IMR-90 (cell line): ENCODE measurements around the gene CFAP61. TPM values are rescaled to one million over a fixed set of nuclear protein-coding genes. Genes with fewer than 3 reads are reported as not detected.

ENCODE experiments used
- ATAC-seq: fragments of 200-7000 bp; cut with Tn5 transposase; 2 replicates; pipeline ENCODE4 v1.9.1; 2020; ENCODE audit warnings: low read depth, mild to moderate bottlenecking, moderate library complexity
- BruUV-seq: library from RNA; stranded (reverse); fragments of 400-500 nt; replicated peaks from 2 replicates; lab custom pipeline; 2021; lab: Mats Ljungman, UMichigan
- CTCF ChIA-PET: fragments of 300-600 bp; formaldehyde crosslinking; extraction: SDS; loops from one replicate; lab custom pipeline; 2021; ENCODE audit warnings: antibody characterized with exemption; lab: Yijun Ruan, JAX
- POLR2A ChIA-PET: fragments of 300-600 bp; sonication (Branson Sonifier 250); formaldehyde crosslinking; loops from one replicate; lab custom pipeline; 2022; ENCODE audit warnings: antibody characterized with exemption; ENCODE audit not compliant: unreplicated experiment; lab: Charles Lee
- DNase-seq: peaks from one replicate; pipeline ENCODE4 v3.0.0; 2013
- H2AFZ ChIP-seq: replicated peaks from 2 replicates; pipeline ENCODE3; 2013; ENCODE audit warnings: low read length, mild to moderate bottlenecking; ENCODE audit not compliant: poor library complexity
- H2AK5ac ChIP-seq: 2 replicates; pipeline ENCODE4 v1.6.1; 2013; ENCODE audit warnings: low read depth, low read length, inconsistent platforms
- H2AK9ac ChIP-seq: replicated peaks from 2 replicates; pipeline ENCODE3; 2013; ENCODE audit warnings: mild to moderate bottlenecking, low read depth, low read length, moderate library complexity; ENCODE audit not compliant: poor library complexity
- H2BK120ac ChIP-seq: 2 replicates; pipeline ENCODE4 v1.6.1; 2013; ENCODE audit warnings: low read depth, low read length, inconsistent platforms
- H2BK15ac ChIP-seq: 3 replicates; pipeline ENCODE4 v1.6.1; 2013; ENCODE audit warnings: low read depth, low read length, inconsistent platforms
- H2BK20ac ChIP-seq: 2 replicates; pipeline ENCODE4 v1.6.1; 2013; ENCODE audit warnings: low read depth, mild to moderate bottlenecking, inconsistent platforms, low read length, moderate library complexity
- H2BK5ac ChIP-seq: 2 replicates; pipeline ENCODE4 v1.6.1; 2013; ENCODE audit warnings: mild to moderate bottlenecking, low read depth, low read length, inconsistent platforms; ENCODE audit not compliant: poor library complexity, severe bottlenecking
- H3K14ac ChIP-seq: replicated peaks from 2 replicates; pipeline ENCODE4 v1.6.1; 2013; ENCODE audit warnings: low read depth, low read length, inconsistent platforms
- H3K18ac ChIP-seq: 2 replicates; pipeline ENCODE4 v1.6.1; 2013; ENCODE audit warnings: low read depth, low read length, control low read depth
- H3K23ac ChIP-seq: 2 replicates; pipeline ENCODE4 v1.6.1; 2013; ENCODE audit warnings: low read depth, low read length, inconsistent platforms
- H3K27ac ChIP-seq: 2 replicates; pipeline ENCODE4 v1.5.1; 2013; ENCODE audit warnings: mild to moderate bottlenecking, control low read depth, low read length; ENCODE audit not compliant: insufficient read depth
- H3K27me3 ChIP-seq: 2 replicates; pipeline ENCODE4 v1.6.1; 2013; ENCODE audit warnings: low read length; ENCODE audit not compliant: control insufficient read depth, insufficient read depth
- H3K36me3 ChIP-seq: 2 replicates; pipeline ENCODE4 v1.6.1; 2013; ENCODE audit warnings: low read length, mixed read lengths; ENCODE audit not compliant: control insufficient read depth, insufficient read depth
- H3K4ac ChIP-seq: 2 replicates; pipeline ENCODE4 v1.6.1; 2013; ENCODE audit warnings: low read depth, low read length, inconsistent platforms
- H3K4me1 ChIP-seq: 2 replicates; pipeline ENCODE4 v1.6.1; 2013; ENCODE audit warnings: low read length, mixed read lengths; ENCODE audit not compliant: control insufficient read depth, insufficient read depth
- H3K4me2 ChIP-seq: 2 replicates; pipeline ENCODE4 v1.6.1; 2013; ENCODE audit warnings: low read depth, mild to moderate bottlenecking, control low read depth, low read length, moderate library complexity
- H3K4me3 ChIP-seq: 2 replicates; pipeline ENCODE4 v1.5.1; 2013; ENCODE audit warnings: low read depth, mild to moderate bottlenecking, control low read depth, low read length, moderate library complexity; ENCODE audit not compliant: insufficient read depth
- H3K56ac ChIP-seq: 2 replicates; pipeline ENCODE4 v1.6.1; 2013; ENCODE audit warnings: low read length, inconsistent platforms; ENCODE audit not compliant: insufficient read depth; ENCODE audit errors: extremely low read depth
- H3K79me1 ChIP-seq, 2 experiments: 2 replicates each; pipeline ENCODE4 v1.6.1; 2013; ENCODE audit warnings: low read length in 2 of 2, inconsistent platforms in 1 of 2, low read depth in 1 of 2
- H3K9ac ChIP-seq: 2 replicates; pipeline ENCODE4 v1.6.1; 2013; ENCODE audit warnings: low read depth, low read length, control low read depth
- H3K9me1 ChIP-seq: 2 replicates; pipeline ENCODE4 v1.6.1; 2013; ENCODE audit warnings: low read length, inconsistent platforms; ENCODE audit not compliant: insufficient read depth
- H3K9me3 ChIP-seq: 2 replicates; pipeline ENCODE4 v1.6.1; 2013; ENCODE audit warnings: low read length; ENCODE audit not compliant: control insufficient read depth, insufficient read depth
- H4K20me1 ChIP-seq: 2 replicates; pipeline ENCODE4 v1.6.1; 2013; ENCODE audit warnings: low read length, inconsistent platforms; ENCODE audit not compliant: insufficient read depth
- H4K5ac ChIP-seq: 2 replicates; pipeline ENCODE4 v1.6.1; 2013; ENCODE audit warnings: mild to moderate bottlenecking, low read depth, low read length, control low read depth
- H4K8ac ChIP-seq, 2 experiments: 2 replicates each; pipeline ENCODE4 v1.6.1; 2013; ENCODE audit warnings: low read depth in 2 of 2, low read length in 2 of 2, control low read depth in 1 of 2, inconsistent platforms in 1 of 2
- H4K91ac ChIP-seq: 2 replicates; pipeline ENCODE4 v1.6.1; 2013; ENCODE audit warnings: low read depth, low read length, inconsistent platforms; ENCODE audit not compliant: insufficient read depth
- CEBPB ChIP-seq: IDR thresholded peaks from 2 replicates; pipeline ENCODE4 v1.6.1; 2012; ENCODE audit warnings: low read depth, low read length, improper control_type of control experiment
- FOS ChIP-seq: fragments of 150-350 bp; IDR thresholded peaks from 2 replicates; pipeline ENCODE4 v1.6.1; 2016; ENCODE audit warnings: low read depth, low read length
- NFE2L2 ChIP-seq: fragments of 150-350 bp; IDR thresholded peaks from 2 replicates; pipeline ENCODE4 v1.6.1; 2016; ENCODE audit warnings: low read depth, mild to moderate bottlenecking, low read length
- POLR2A ChIP-seq: IDR thresholded peaks from 2 replicates; pipeline ENCODE4 v1.6.1; 2012; ENCODE audit warnings: mild to moderate bottlenecking, low read depth, low read length
- RAD21 ChIP-seq: IDR thresholded peaks from 2 replicates; pipeline ENCODE4 v1.6.1; 2012; ENCODE audit warnings: low read length, improper control_type of control experiment
- RFX5 ChIP-seq: IDR thresholded peaks from 2 replicates; pipeline ENCODE4 v1.8.0; 2012; ENCODE audit warnings: low read depth, mild to moderate bottlenecking, low read length, moderate library complexity
- WGBS, 2 experiments: methylation state at CpG; one replicate each; pipeline versions ENCODE4 v1.1.5 to v1.1.7; 2013; ENCODE audit warnings: missing lambda C conversion rate in 2 of 2; ENCODE audit not compliant: insufficient read length in 1 of 2; ENCODE audit errors: extremely low coverage in 2 of 2; 5-methylcytosine and 5-hydroxymethylcytosine counted together
- dilution Hi-C: fragments of 300-500 bp; cut with HindIII; formaldehyde crosslinking; loops from one replicate; pipeline ENCODE4 v1.14.3; 2018; ENCODE audit warnings: low sequenced_read_pairs; ENCODE audit not compliant: unreplicated experiment
- in situ Hi-C: fragments of 300-500 bp; cut with MboI; formaldehyde crosslinking; loops from 3 replicates; pipeline ENCODE4 v1.14.3; 2019; ENCODE audit warnings: low sequenced_read_pairs, inconsistent platforms, mixed read lengths
- intact Hi-C: fragments of 100-400 bp; cut with micrococcal nuclease; formaldehyde crosslinking; loops from 2 replicates; pipeline ENCODE4 v1.10.0; 2022
- polyA plus RNA-seq, 3 experiments: library from polyadenylated mRNA; depleted of rRNA; stranded (reverse); fragments of >200 nt; gene quantifications; 2 replicates each; pipeline ENCODE4 v1.2.3, GENCODE V29; 2012; ENCODE audit warnings: low replicate concordance in 1 of 3
- total RNA-seq: library from RNA; depleted of rRNA; stranded (reverse); fragments of >200 nt; gene quantifications from 2 replicates; pipeline ENCODE4 v1.2.3, GENCODE V29; 2012

CFAP61 gene
- total and polyA plus RNA-seq, 2 of the 4 experiments (the other 2 are of a cell fraction) = 0.07 TPM; not detected in 1

GRCh38 chr20:20251836-20252235, 199.5 kb downstream of the CFAP61 start:
- no peak overlapping the region for H3K9ac ChIP-seq
- H2BK20ac ChIP-seq = no peak overlapping the region
- no peak for TF ChIP-seq FOS
- no peak for TF ChIP-seq CEBPB
- TF ChIP-seq RFX5 = no peak
- TF ChIP-seq NFE2L2 = no peak
- TF ChIP-seq RAD21 = no peak
- TF ChIP-seq POLR2A = no peak
- H3K27me3 ChIP-seq = no peaks in the 10 kb centered on the region
- no peaks in the 10 kb centered on the region for H3K79me1 ChIP-seq
- 42% methylated on average over 5 of the region's 8 CpGs; no CpG with 5 or more reads in 1 of the 2 experiments for WGBS, 2 experiments
- no peak for ATAC-seq
- no peak overlapping the region for H2AK5ac ChIP-seq
- intact Hi-C loops (no loop called here), dilution Hi-C loops (no loop called here), in situ Hi-C loops (no loop called here)
- H3K18ac ChIP-seq = no peak overlapping the region
- no peak overlapping the region for H2AK9ac ChIP-seq
- H3K4me2 ChIP-seq = no peak overlapping the region
- no peaks in the 10 kb centered on the region for H3K9me1 ChIP-seq
- no peak overlapping the region for H2AFZ ChIP-seq
- H2BK5ac ChIP-seq = no peak overlapping the region
- H3K4me1 ChIP-seq = no peaks in the 10 kb centered on the region
- no peak overlapping the region for H2BK120ac ChIP-seq
- H3K56ac ChIP-seq = no peak overlapping the region
- no peak overlapping the region for H3K27ac ChIP-seq
- no peak overlapping the region for H2BK15ac ChIP-seq
- no peak overlapping the region for H3K4me3 ChIP-seq
- no peak for DNase-seq
- H4K20me1 ChIP-seq = no peaks in the 10 kb centered on the region
- H3K14ac ChIP-seq = no peak overlapping the region
- ChIA-PET CTCF (interaction anchor here (1.4 kb wide), 1 partner anchor 14 kb away, joined by 4 read pairs; no protein-coding TSS in a partner anchor), POLR2A (no interaction called here)
- H4K8ac ChIP-seq = no peak overlapping the region
- H3K9me3 ChIP-seq = no peaks in the 10 kb centered on the region
- BruUV-seq = no TSS peak
- no peak overlapping the region for H4K5ac ChIP-seq
- H3K23ac ChIP-seq = no peak overlapping the region
- H4K91ac ChIP-seq = no peak overlapping the region
- H3K36me3 ChIP-seq = no peaks in the 10 kb centered on the region
- no peak overlapping the region for H3K4ac ChIP-seq
